GM23338 (cell line): ENCODE measurements around the gene LHX3. TPM values are rescaled to one million over a fixed set of nuclear protein-coding genes. Genes with fewer than 3 reads are reported as not detected.
A peak's percentile ranks its signal among the peaks of the same experiment; 100 is the strongest.
"Not testable (repeated sequence)": the region's sequence is repeated elsewhere in the genome, so short reads cannot be mapped to it uniquely, and the experiment has no call there.

Experiments used
- ATAC-seq: fragments of 200-7000 bp; cut with Tn5 transposase; 3 replicates; pipeline ENCODE4 v1.9.1; 2020
- DNase-seq: peaks from one replicate; pipeline ENCODE4 v3.0.0-alpha.2; 2015; ENCODE audit warnings: low spot score
- H2AFZ ChIP-seq: fragments of 200-600 bp; sonication (generic); 2 replicates; pipeline ENCODE4 v1.8.0; 2016; ENCODE audit warnings: antibody characterized with exemption, mild to moderate bottlenecking, moderate library complexity
- H3F3A ChIP-seq: fragments of 200-600 bp; sonication (generic); replicated peaks from 2 replicates; pipeline ENCODE4 v1.8.0; 2017; ENCODE audit warnings: antibody characterized with exemption, mixed run types, low read depth
- H3K27ac ChIP-seq: fragments of 200-600 bp; sonication (generic); 2 replicates; pipeline ENCODE4 v1.6.1; 2016; ENCODE audit warnings: low read depth
- H3K27me3 ChIP-seq: fragments of 200-600 bp; sonication (generic); 2 replicates; pipeline ENCODE4 v1.8.0; 2016; ENCODE audit warnings: mild to moderate bottlenecking, mixed run types, moderate library complexity; ENCODE audit not compliant: insufficient read depth
- H3K36me3 ChIP-seq: fragments of 200-600 bp; sonication (generic); 2 replicates; pipeline ENCODE4 v1.8.0; 2016; ENCODE audit warnings: mild to moderate bottlenecking; ENCODE audit not compliant: insufficient read depth
- H3K4me1 ChIP-seq: fragments of 200-600 bp; sonication (generic); 2 replicates; pipeline ENCODE4 v1.8.0; 2016; ENCODE audit warnings: mild to moderate bottlenecking, moderate library complexity; ENCODE audit not compliant: insufficient read depth
- H3K4me2 ChIP-seq: fragments of 200-600 bp; sonication (generic); 2 replicates; pipeline ENCODE4 v1.7.1; 2017; ENCODE audit warnings: mixed run types
- H3K4me3 ChIP-seq: fragments of 200-600 bp; sonication (generic); 2 replicates; pipeline ENCODE4 v1.6.1; 2016; ENCODE audit warnings: mixed run types
- H3K79me2 ChIP-seq: fragments of 200-600 bp; sonication (generic); replicated peaks from 2 replicates; pipeline ENCODE4 v1.8.0; 2017; ENCODE audit warnings: mild to moderate bottlenecking; ENCODE audit not compliant: insufficient read depth
- H3K9me2 ChIP-seq: fragments of 200-600 bp; sonication (generic); 2 replicates; pipeline ENCODE4 v1.8.0; 2017; ENCODE audit not compliant: insufficient read depth
- H4K20me1 ChIP-seq: fragments of 200-600 bp; sonication (generic); replicated peaks from 2 replicates; pipeline ENCODE4 v1.8.0; 2017; ENCODE audit warnings: mild to moderate bottlenecking; ENCODE audit not compliant: insufficient read depth
- H3K27ac Mint-ChIP-seq: 2 replicates; pipeline ENCODE4 v1.8.0; 2020; ENCODE audit warnings: inconsistent platforms, mild to moderate bottlenecking, moderate library complexity, mixed read lengths
- H3K27me3 Mint-ChIP-seq: 3 replicates; pipeline ENCODE4 v1.8.0; 2022; ENCODE audit warnings: low read depth, mild to moderate bottlenecking, moderate library complexity, mixed read lengths, inconsistent platforms; ENCODE audit not compliant: insufficient read depth, poor library complexity
- H3K36me3 Mint-ChIP-seq: 3 replicates; pipeline ENCODE4 v1.8.0; 2021; ENCODE audit warnings: low read depth, mild to moderate bottlenecking, inconsistent platforms, moderate library complexity, mixed read lengths
- H3K4me1 Mint-ChIP-seq: 3 replicates; pipeline ENCODE4 v1.8.0; 2020; ENCODE audit warnings: mild to moderate bottlenecking, inconsistent platforms, mixed read lengths
- H3K4me3 Mint-ChIP-seq: 3 replicates; pipeline ENCODE4 v1.8.0; 2021; ENCODE audit warnings: moderate library complexity, mild to moderate bottlenecking, inconsistent platforms, mixed read lengths
- H3K9me3 Mint-ChIP-seq: 3 replicates; pipeline ENCODE4 v1.8.0; 2020; ENCODE audit warnings: moderate library complexity, mild to moderate bottlenecking, inconsistent platforms, mixed read lengths
- CTCF ChIP-seq, 2 experiments: fragments of 200-600 bp in 1 of 2; sonication (generic) in 1 of 2; conservative IDR thresholded peaks; 2 replicates each; pipeline versions ENCODE4 v1.5.1 to v1.6.1; 2016 to 2017; ENCODE audit warnings: antibody characterized with exemption in 2 of 2, low read depth in 2 of 2, mild to moderate bottlenecking in 2 of 2, moderate library complexity in 1 of 2
- EZH2phosphoT487 ChIP-seq: fragments of 200-600 bp; sonication (generic); IDR thresholded peaks from one replicate; pipeline ENCODE4 v1.8.1; 2018; ENCODE audit warnings: antibody characterized with exemption; ENCODE audit not compliant: unreplicated experiment
- POLR2AphosphoS5 ChIP-seq: IDR thresholded peaks from 2 replicates; pipeline ENCODE4 v1.6.1; 2016; ENCODE audit warnings: antibody characterized with exemption, low read depth
- REST ChIP-seq: IDR thresholded peaks from one replicate; pipeline ENCODE4 v1.6.1; 2018; ENCODE audit warnings: antibody characterized with exemption; ENCODE audit not compliant: unreplicated experiment
- ZNF462 ChIP-seq: fragments of 250-450 bp; sonication (Bioruptor Pico); IDR thresholded peaks from 2 replicates; pipeline ENCODE4 v1.5.0; 2020; ENCODE audit warnings: mild to moderate bottlenecking, moderate library complexity
- polyA plus RNA-seq: library from polyadenylated mRNA; unstranded; fragments of >200 nt; fragmentation: Nextera tagmentation; extraction: Ambion mirVana; gene quantifications from 2 replicates; pipeline ENCODE4 v1.2.1, GENCODE V29; 2016
- total RNA-seq: library from RNA; depleted of rRNA; stranded (reverse); fragments of >200 nt; shearing (Covaris generic); gene quantifications from 2 replicates; pipeline ENCODE4 v1.2.3, GENCODE V29; 2014

LHX3 gene
- total and polyA plus RNA-seq, 2 experiments from 2014 or later: 0.08 TPM; not detected in 1

GRCh38 chr9:136150664-136151213 is 54.2 kb downstream of the LHX3 start:
- H4K20me1 ChIP-seq, H3K9me2 ChIP-seq, H3K27me3 Mint-ChIP-seq, DNase-seq, H3K9me3 Mint-ChIP-seq, H3K4me3 Mint-ChIP-seq, H3K79me2 ChIP-seq, H3F3A ChIP-seq, ATAC-seq, H3K27ac Mint-ChIP-seq, H3K36me3 Mint-ChIP-seq, H3K27me3 ChIP-seq, H3K36me3 ChIP-seq, H3K27ac ChIP-seq: not testable (repeated sequence)
- H3K4me3 ChIP-seq: peak overlapping the region; percentile 35; the same call in 1 of the 2 replicates
- H3K4me1 ChIP-seq: peaks cover 12% of the 10 kb centered on the region; the same call in 1 of the 2 replicates
- peaks cover 31% of the 10 kb centered on the region for H3K4me1 Mint-ChIP-seq
- peak overlapping the region; percentile 76; the same call in 1 of the 2 replicates for H2AFZ ChIP-seq
- H3K4me2 ChIP-seq: peak overlapping the region; percentile 56

- Mint-ChIP-seq H3K27ac (no peak overlapping the region), H3K4me1 (peaks cover 23% of the 10 kb centered on the region), H3K36me3 (peaks cover 2% of the 10 kb centered on the region; the same call in 2 of the 3 replicates), H3K4me3 (no peak overlapping the region), H3K9me3 (0 out of 3 replicates have a peak, but pooled peaks cover under 1% of the 10 kb centered on the region), H3K27me3 (peaks cover 11% of the 10 kb centered on the region)
- Histone ChIP-seq H3K36me3 (no peaks in the 10 kb centered on the region), H4K20me1 (no peaks in the 10 kb centered on the region), H3K4me3 (no peak overlapping the region), H3K79me2 (no peaks in the 10 kb centered on the region), H3K27me3 (no peaks in the 10 kb centered on the region), H3K4me2 (no peak overlapping the region), H3K9me2 (no peaks in the 10 kb centered on the region), H3K4me1 (peaks cover 12% of the 10 kb centered on the region; the same call in 1 of the 2 replicates), H3K27ac (no peak overlapping the region), H2AFZ (no peak overlapping the region), H3F3A (0 out of 2 replicates have a peak, but pooled peaks cover 3% of the 10 kb centered on the region)
- DNase-seq: no peak
- ATAC-seq: no peak
- TF ChIP-seq EZH2phosphoT487 (no peak), POLR2AphosphoS5 (no peak), ZNF462 (CRISPR knock-in tag) (no peak), CTCF (conservative IDR thresholded peaks at IDR 0.05; ENCODE audit: low read depth in 2 of 2) (no peak), REST (no peak)
Observed at GRCh38 chr9:136149853-136150252, 55.1 kb downstream of the LHX3 start.
